DOHH2 (cell line): ENCODE data around the gene NHSL2.

ENCODE experiments used
- EZH2phosphoT487 ChIP-seq: fragments of 200-600 bp; sonication (generic); IDR thresholded peaks from 2 replicates; pipeline ENCODE4 v1.6.1; 2017; ENCODE audit warnings: borderline replicate concordance, mild to moderate bottlenecking, antibody characterized with exemption, low read length, moderate library complexity, mixed read lengths
- TF ChIP-seq, protein P1 (sequence below): fragments of 200-600 bp; sonication (generic); IDR thresholded peaks from one replicate; pipeline ENCODE4 v1.5.1; 2014; ENCODE audit warnings: antibody characterized with exemption, mild to moderate bottlenecking, low read depth, low read length; ENCODE audit not compliant: poor library complexity, severe bottlenecking

DNA sequence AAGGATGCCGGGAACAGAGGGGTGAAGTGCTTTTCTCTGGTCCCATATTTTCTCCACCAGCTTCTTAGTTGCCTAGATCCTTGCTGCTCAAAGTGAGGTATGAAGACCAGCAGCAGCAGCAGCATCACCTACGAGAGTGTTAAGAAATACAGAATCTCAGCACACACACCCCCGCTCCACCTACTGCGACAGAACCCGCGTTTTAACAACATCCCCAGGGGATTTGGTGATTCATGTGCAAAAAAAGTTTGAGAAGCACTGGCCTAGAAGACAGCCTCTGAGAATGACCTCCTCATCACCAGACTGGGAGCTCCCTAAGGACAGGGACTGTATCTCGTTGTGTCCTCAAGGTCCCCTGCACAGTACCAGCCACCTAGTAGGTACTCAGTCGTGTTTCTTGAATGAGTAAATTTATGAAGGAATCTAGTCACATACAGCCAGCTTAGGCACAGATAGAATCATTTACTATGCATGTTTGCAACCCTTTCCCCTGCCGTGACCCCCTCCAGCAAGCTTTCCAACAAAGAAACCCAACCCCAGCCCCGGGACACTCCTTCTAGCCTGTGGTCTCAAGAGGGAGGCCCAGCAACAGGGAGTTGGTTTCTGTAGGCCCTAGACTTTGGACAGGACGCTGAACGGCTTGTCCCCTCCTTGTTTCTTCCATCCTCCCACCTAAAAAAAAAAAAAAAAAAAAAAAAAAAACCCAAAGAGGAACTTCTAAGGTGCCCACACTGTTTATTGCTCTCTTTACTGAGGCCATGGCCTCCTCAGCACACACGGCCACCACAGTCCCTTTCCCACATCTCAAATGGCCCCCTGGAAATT is 199.6 kb downstream of the NHSL2 start:
- TF ChIP-seq, protein P1, sequence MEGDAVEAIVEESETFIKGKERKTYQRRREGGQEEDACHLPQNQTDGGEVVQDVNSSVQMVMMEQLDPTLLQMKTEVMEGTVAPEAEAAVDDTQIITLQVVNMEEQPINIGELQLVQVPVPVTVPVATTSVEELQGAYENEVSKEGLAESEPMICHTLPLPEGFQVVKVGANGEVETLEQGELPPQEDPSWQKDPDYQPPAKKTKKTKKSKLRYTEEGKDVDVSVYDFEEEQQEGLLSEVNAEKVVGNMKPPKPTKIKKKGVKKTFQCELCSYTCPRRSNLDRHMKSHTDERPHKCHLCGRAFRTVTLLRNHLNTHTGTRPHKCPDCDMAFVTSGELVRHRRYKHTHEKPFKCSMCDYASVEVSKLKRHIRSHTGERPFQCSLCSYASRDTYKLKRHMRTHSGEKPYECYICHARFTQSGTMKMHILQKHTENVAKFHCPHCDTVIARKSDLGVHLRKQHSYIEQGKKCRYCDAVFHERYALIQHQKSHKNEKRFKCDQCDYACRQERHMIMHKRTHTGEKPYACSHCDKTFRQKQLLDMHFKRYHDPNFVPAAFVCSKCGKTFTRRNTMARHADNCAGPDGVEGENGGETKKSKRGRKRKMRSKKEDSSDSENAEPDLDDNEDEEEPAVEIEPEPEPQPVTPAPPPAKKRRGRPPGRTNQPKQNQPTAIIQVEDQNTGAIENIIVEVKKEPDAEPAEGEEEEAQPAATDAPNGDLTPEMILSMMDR, result no peak
- TF ChIP-seq EZH2phosphoT487, result no peak
